Lower leg skin (tissue), 3 donors: Measurements from ENCODE around the gene RDH14.

Source experiments
- CTCF ChIP-seq, 3 donors: fragments of 450-650 bp; IDR thresholded peaks; one replicate each; pipeline ENCODE4 v1.5.1; 2016; ENCODE audit warnings: antibody characterized with exemption in 3 of 3, mild to moderate bottlenecking in 3 of 3, moderate library complexity in 2 of 3
- POLR2A ChIP-seq, 2 donors: fragments of 450-650 bp; IDR thresholded peaks; one replicate each; pipeline ENCODE4 v1.6.1; 2016 to 2017; ENCODE audit warnings: antibody characterized with exemption in 2 of 2, mild to moderate bottlenecking in 1 of 2, moderate library complexity in 1 of 2

- TF ChIP-seq CTCF (IDR thresholded peaks at IDR 0.05) (no peak), POLR2A (IDR thresholded peaks at IDR 0.05) (no peak)
These were observed at the start of gene RDH14 for GRCh38 chr2:18560031-18560796.
